Measurements from ENCODE around the gene SPATA6L.
"Not testable (repeated sequence)": the region's sequence is repeated elsewhere in the genome, so short reads cannot be mapped to it uniquely, and the experiment has no call there.

Gene SPATA6L

GRCh38 chr9:4678679-4679267 lies 12.5 kb upstream of the SPATA6L start:
- DNase-seq, result peak in 13 of 58 donors; percentile 13 to 76 (median 47)

- no peak for DNase-seq
Observed at GRCh38 chr9:4677392-4677791, 11.1 kb upstream of the SPATA6L start.

- DNase-seq, result no peak
Observed at GRCh38 chr9:4674783-4675182, 8.5 kb upstream of the SPATA6L start.

GRCh38 chr9:4671737-4672136 lies 5.5 kb upstream of the SPATA6L start:
- no peak for DNase-seq

GRCh38 chr9:4670591-4670990 lies 4.3 kb upstream of the SPATA6L start:
- DNase-seq, result no peak

- no peak for DNase-seq
Observed at GRCh38 chr9:4669890-4670289, 3.6 kb upstream of the SPATA6L start.

GRCh38 chr9:4668604-4669003 lies 2.3 kb upstream of the SPATA6L start:
- DNase-seq, result no peak

GRCh38 chr9:4667681-4668080 lies 1.4 kb upstream of the SPATA6L start:
- no peak for DNase-seq

GRCh38 chr9:4665357-4665756 lies 923 bp downstream of the SPATA6L start:
- no peak for DNase-seq

GRCh38 chr9:4663956-4664355 lies 2.3 kb downstream of the SPATA6L start:
- no peak for DNase-seq

GRCh38 chr9:4662989-4663792 lies 3.1 kb downstream of the SPATA6L start:
- peak in 2 of 58 donors; percentile 30 to 49 for DNase-seq

GRCh38 chr9:4662108-4662988 lies 3.9 kb downstream of the SPATA6L start, which contains the start of gene PLPP6:
TSS of gene PLPP6 (plus strand) at chr9:4662294. CDS start at chr9:4662376, 82 bp downstream.
- DNase-seq, result peak; percentile 14 to 89 (median 70)

GRCh38 chr9:4661611-4662010 lies 4.7 kb downstream of the SPATA6L start:
- no peak for DNase-seq

GRCh38 chr9:4661165-4661564 lies 5.1 kb downstream of the SPATA6L start:
- no peak for DNase-seq

- not testable (repeated sequence) for DNase-seq
Observed at GRCh38 chr9:4660665-4661064, 5.6 kb downstream of the SPATA6L start.

- DNase-seq, result no peak
Observed at GRCh38 chr9:4657426-4658159, 8.7 kb downstream of the SPATA6L start.

GRCh38 chr9:4656621-4657020 lies 9.7 kb downstream of the SPATA6L start:
- no peak for DNase-seq

GRCh38 chr9:4656196-4656595 lies 10.1 kb downstream of the SPATA6L start:
- not testable (repeated sequence) for DNase-seq

- DNase-seq, result no peak
Observed at GRCh38 chr9:4654538-4654937, 11.7 kb downstream of the SPATA6L start.

GRCh38 chr9:4654084-4654483 lies 12.2 kb downstream of the SPATA6L start:
- no peak for DNase-seq

GRCh38 chr9:4642351-4642750 lies 23.9 kb downstream of the SPATA6L start:
- no peak for DNase-seq
